ENCODE data around the gene CPEB4. TPM values are rescaled to one million over a fixed set of nuclear protein-coding genes. Genes with fewer than 3 reads are reported as not detected.

The CPEB4 gene
- total and polyA plus RNA-seq, 9 of the 15 experiments (the other 6 are each of a cell fraction or from before 2014, with no cell fraction given), result 7.4 to 21.3 (median 12.4) TPM

DNA sequence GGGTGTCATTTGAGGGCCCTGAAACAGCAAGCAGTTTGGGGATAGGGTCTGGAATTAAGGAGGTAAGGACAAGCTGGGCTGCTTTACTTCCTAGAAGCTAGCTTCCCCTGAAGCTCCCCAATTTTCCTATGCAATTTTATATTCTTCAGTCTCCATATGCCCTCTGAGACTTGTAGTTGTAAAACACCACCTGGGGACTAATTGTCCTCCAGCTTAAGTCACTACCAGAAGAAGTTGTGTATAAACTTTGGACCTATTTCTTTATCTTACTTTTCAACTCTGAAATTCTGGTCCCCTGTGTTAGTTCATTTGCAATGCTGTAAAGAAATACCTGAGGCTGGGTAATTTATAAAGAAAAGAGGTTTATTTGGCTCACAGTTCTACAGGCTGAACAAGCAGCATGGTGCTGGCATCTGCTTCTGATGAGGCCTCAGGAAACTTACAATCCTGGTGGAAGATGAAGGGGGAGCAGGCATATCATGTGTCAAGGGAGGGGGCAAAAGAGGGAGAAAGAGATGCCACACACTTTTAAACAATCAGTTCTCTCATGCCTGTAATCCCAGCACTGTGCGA, 41.1 kb upstream of the CPEB4 start:
- H3K4me2 ChIP-seq (ENCODE audit: insufficient read depth, low read length), result no peak overlapping the region
- no TSS peak for BruUV-seq (replicated peaks)
- H2AFZ ChIP-seq (ENCODE audit: low read depth, low read length), result no peak overlapping the region; the same call in 1 of the 2 replicates
- no peaks in the 10 kb centered on the region for H3K79me2 ChIP-seq (ENCODE audit: control insufficient read depth, insufficient read depth, low read length)
- in situ Hi-C loops (cut with MboI) (no loop called here), intact Hi-C loops (cut with micrococcal nuclease) (no loop called here)
- H3K4me1 ChIP-seq (replicated peaks in 1 of 2; ENCODE audit: control insufficient read depth in 2 of 2, insufficient read depth in 2 of 2, low read length in 2 of 2), result peaks cover 19 to 36% of the 10 kb centered on the region in 2 experiments
- FAIRE-seq (no peak), DNase-seq (ENCODE audit: extremely low read depth in 1 of 4, low spot score in 3 of 4) (no peak), ATAC-seq (no peak)
- H3K9me3 ChIP-seq (replicated peaks; ENCODE audit: control insufficient read depth, insufficient read depth, low read depth, low read length), result no peaks in the 10 kb centered on the region
- no peaks in the 10 kb centered on the region for H3K36me3 ChIP-seq (ENCODE audit: control insufficient read depth, insufficient read depth, low read length)
- ChIA-PET POLR2A (interaction anchor here (1.0 to 1.7 kb wide), 3 partner anchors 9 to 12 kb away, joined by 4 to 11 read pairs (median 5); no protein-coding TSS in a partner anchor), CTCF (ENCODE audit: low intra/inter-chr PET ratio) (no interaction called here)
- no peak overlapping the region for H3K4me3 ChIP-seq
- TF ChIP-seq ZNF766 (CRISPR knock-in tag; conservative IDR thresholded peaks at IDR 0.05) (peak; percentile 94), MTF1 (CRISPR knock-in tag; IDR thresholded peaks at IDR 0.05; ENCODE audit: borderline replicate concordance) (no peak)
- 100% methylated on average over 1 of the region's 1 CpG for WGBS (ENCODE audit: insufficient coverage, low coverage, missing lambda C conversion rate)
- no peaks in the 10 kb centered on the region for H4K20me1 ChIP-seq (replicated peaks; ENCODE audit: control insufficient read depth, insufficient read depth, low read length)
- no peak overlapping the region for H3K27ac ChIP-seq (ENCODE audit: extremely low read depth, low read depth, low read length)
- no peak overlapping the region for H3K9ac ChIP-seq (ENCODE audit: insufficient read depth in 1 of 2, low read depth in 2 of 2, low read length in 2 of 2)
- H3K9me1 ChIP-seq (ENCODE audit: control insufficient read depth, insufficient read depth, low read length), result no peaks in the 10 kb centered on the region
- H3K27me3 ChIP-seq (ENCODE audit: control insufficient read depth in 2 of 2, insufficient read depth in 2 of 2, low read length in 2 of 2), result no peaks in the 10 kb centered on the region

DNA sequence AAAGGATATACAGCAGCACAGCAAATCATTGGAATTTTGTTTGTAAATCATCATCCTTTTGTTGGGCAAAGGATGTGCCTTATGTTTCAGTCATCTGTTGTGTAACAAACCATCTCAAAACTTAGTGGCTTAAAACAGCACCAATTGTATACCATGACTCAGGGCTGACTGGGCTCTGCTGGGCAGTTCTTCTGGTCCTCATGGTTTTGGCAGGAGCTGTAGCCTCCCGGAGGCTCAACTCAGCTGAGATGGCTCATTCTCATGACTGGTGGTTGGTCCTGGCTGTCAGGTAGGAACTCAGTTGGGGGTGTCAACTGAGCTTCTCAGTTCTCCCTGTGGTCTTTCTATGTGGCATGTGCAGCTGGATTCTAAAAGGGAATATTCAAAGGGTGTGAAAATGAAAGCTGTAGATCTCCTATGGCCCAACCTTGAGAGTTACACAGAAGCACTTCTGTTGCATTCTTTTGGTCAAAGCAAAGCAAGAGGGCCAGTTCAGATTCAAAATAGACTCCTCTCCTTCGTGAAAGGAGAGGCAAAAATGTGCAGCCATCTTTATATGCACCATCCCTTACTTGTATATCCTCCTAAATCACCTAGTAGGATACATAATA, 39.1 kb upstream of the CPEB4 start:
- FAIRE-seq (no peak), ATAC-seq (no peak), DNase-seq (ENCODE audit: extremely low read depth in 1 of 4, low spot score in 3 of 4) (no peak)
- no peak overlapping the region for H3K4me3 ChIP-seq
- peak overlapping the region; percentile 41 for H2AFZ ChIP-seq (ENCODE audit: low read depth, low read length)
- CTCF ChIA-PET (ENCODE audit: low intra/inter-chr PET ratio), result no interaction called here
- no peaks in the 10 kb centered on the region; a peak in 1 of 5 replicates for H3K27me3 ChIP-seq (ENCODE audit: control insufficient read depth in 2 of 2, insufficient read depth in 2 of 2, low read length in 2 of 2)
- no peaks in the 10 kb centered on the region for H4K20me1 ChIP-seq (replicated peaks; ENCODE audit: control insufficient read depth, insufficient read depth, low read length)
- POLR2A ChIA-PET, result interaction anchor here (0.9 to 4.5 kb wide), 4 partner anchors 10 to 17 kb away, joined by 3 to 20 read pairs (median 5); no protein-coding TSS in a partner anchor
- H3K4me1 ChIP-seq (replicated peaks in 1 of 2; ENCODE audit: control insufficient read depth in 2 of 2, insufficient read depth in 2 of 2, low read length in 2 of 2), result peaks cover 30 to 54% of the 10 kb centered on the region in 2 experiments
- 61% methylated on average over 2 of the region's 2 CpGs for WGBS (ENCODE audit: insufficient coverage, low coverage, missing lambda C conversion rate)
- in situ Hi-C loops (cut with MboI), result no loop called here
- H3K4me2 ChIP-seq (ENCODE audit: insufficient read depth, low read length), result no peak overlapping the region
- H3K9me1 ChIP-seq (ENCODE audit: control insufficient read depth, insufficient read depth, low read length), result no peaks in the 10 kb centered on the region
- H3K9me3 ChIP-seq (replicated peaks; ENCODE audit: control insufficient read depth, insufficient read depth, low read depth, low read length), result no peaks in the 10 kb centered on the region
- H3K27ac ChIP-seq (ENCODE audit: extremely low read depth, low read depth, low read length), result no peak overlapping the region; the same call in 2 of the 3 replicates
- H3K36me3 ChIP-seq (ENCODE audit: control insufficient read depth, insufficient read depth, low read length), result no peaks in the 10 kb centered on the region
- no TSS peak for BruUV-seq (replicated peaks)
- intact Hi-C loops (cut with micrococcal nuclease), result no loop called here
- no peak overlapping the region for H3K9ac ChIP-seq (ENCODE audit: insufficient read depth in 1 of 2, low read depth in 2 of 2, low read length in 2 of 2)
- no peaks in the 10 kb centered on the region for H3K79me2 ChIP-seq (ENCODE audit: control insufficient read depth, insufficient read depth, low read length)
- no peak for TF ChIP-seq HIVEP1 (CRISPR knock-in tag; IDR thresholded peaks at IDR 0.05)
- no peak for TF ChIP-seq CSDE1 (IDR thresholded peaks at IDR 0.05)
- peak; percentile 59 for TF ChIP-seq FOSL1 (tag; conservative IDR thresholded peaks at IDR 0.05)
